DND-41 (cell line): Measurements from ENCODE around the gene TMEM169.

Source experiments
- ATAC-seq: fragments of 200-7000 bp; cut with Tn5 transposase; 3 replicates; pipeline ENCODE4 v1.9.1; 2021; ENCODE audit warnings: low read depth; ENCODE audit not compliant: insufficient read depth
- DNase-seq: peaks from one replicate; pipeline ENCODE4 v3.0.0-alpha.2; 2020
- H2AFZ ChIP-seq: 2 replicates; pipeline ENCODE4 v1.6.0; 2012; ENCODE audit warnings: low read depth, low read length
- H3K27ac ChIP-seq: 2 replicates; pipeline ENCODE4 v1.5.1; 2012; ENCODE audit warnings: low read length, inconsistent platforms
- H3K27me3 ChIP-seq: fragments of 200-600 bp; sonication (generic); 2 replicates; pipeline ENCODE4 v1.6.0; 2012; ENCODE audit warnings: low read length, mild to moderate bottlenecking, inconsistent platforms; ENCODE audit not compliant: insufficient read depth, poor library complexity
- H3K36me3 ChIP-seq: 2 replicates; pipeline ENCODE4 v1.5.1; 2012; ENCODE audit warnings: low read length, inconsistent platforms; ENCODE audit not compliant: insufficient read depth
- H3K4me1 ChIP-seq: 2 replicates; pipeline ENCODE4 v1.5.1; 2012; ENCODE audit warnings: mild to moderate bottlenecking, low read length; ENCODE audit not compliant: insufficient read depth
- H3K4me2 ChIP-seq: 2 replicates; pipeline ENCODE4 v1.6.0; 2012; ENCODE audit warnings: mild to moderate bottlenecking, moderate library complexity, low read length, inconsistent platforms; ENCODE audit not compliant: insufficient read depth
- H3K4me3 ChIP-seq, 2 experiments: fragments of 200-600 bp in 1 of 2; shearing (Covaris generic) in 1 of 2; 2 replicates each; pipeline ENCODE4 v1.5.1; 2012 to 2016; ENCODE audit warnings: inconsistent platforms in 2 of 2, low read length in 2 of 2, mild to moderate bottlenecking in 2 of 2, low read depth in 1 of 2, moderate library complexity in 1 of 2
- H3K79me2 ChIP-seq: 2 replicates; pipeline ENCODE4 v1.6.0; 2012; ENCODE audit warnings: low read length, inconsistent platforms; ENCODE audit not compliant: insufficient read depth
- H3K9ac ChIP-seq: 2 replicates; pipeline ENCODE4 v1.6.0; 2012; ENCODE audit warnings: low read depth, mild to moderate bottlenecking, inconsistent platforms, low read length, moderate library complexity
- H3K9me3 ChIP-seq: 2 replicates; pipeline ENCODE4 v1.5.1; 2012; ENCODE audit warnings: low read length, moderate library complexity, mild to moderate bottlenecking, inconsistent platforms; ENCODE audit not compliant: insufficient read depth, severe bottlenecking
- H4K20me1 ChIP-seq: 2 replicates; pipeline ENCODE4 v1.6.0; 2012; ENCODE audit warnings: low read length; ENCODE audit not compliant: insufficient read depth
- EZH2 ChIP-seq: IDR thresholded peaks from 3 replicates; pipeline ENCODE4 v1.6.1; 2012; ENCODE audit warnings: borderline replicate concordance, low read depth, mild to moderate bottlenecking, moderate library complexity, low read length, inconsistent platforms; ENCODE audit not compliant: severe bottlenecking
- TF ChIP-seq, protein P1 (sequence below): IDR thresholded peaks from 2 replicates; pipeline ENCODE4 v1.5.1; 2012; ENCODE audit warnings: borderline replicate concordance, low read length, moderate library complexity, mild to moderate bottlenecking; ENCODE audit not compliant: poor library complexity, severe bottlenecking; ENCODE audit errors: extremely low read depth

Gene TMEM169

DNA sequence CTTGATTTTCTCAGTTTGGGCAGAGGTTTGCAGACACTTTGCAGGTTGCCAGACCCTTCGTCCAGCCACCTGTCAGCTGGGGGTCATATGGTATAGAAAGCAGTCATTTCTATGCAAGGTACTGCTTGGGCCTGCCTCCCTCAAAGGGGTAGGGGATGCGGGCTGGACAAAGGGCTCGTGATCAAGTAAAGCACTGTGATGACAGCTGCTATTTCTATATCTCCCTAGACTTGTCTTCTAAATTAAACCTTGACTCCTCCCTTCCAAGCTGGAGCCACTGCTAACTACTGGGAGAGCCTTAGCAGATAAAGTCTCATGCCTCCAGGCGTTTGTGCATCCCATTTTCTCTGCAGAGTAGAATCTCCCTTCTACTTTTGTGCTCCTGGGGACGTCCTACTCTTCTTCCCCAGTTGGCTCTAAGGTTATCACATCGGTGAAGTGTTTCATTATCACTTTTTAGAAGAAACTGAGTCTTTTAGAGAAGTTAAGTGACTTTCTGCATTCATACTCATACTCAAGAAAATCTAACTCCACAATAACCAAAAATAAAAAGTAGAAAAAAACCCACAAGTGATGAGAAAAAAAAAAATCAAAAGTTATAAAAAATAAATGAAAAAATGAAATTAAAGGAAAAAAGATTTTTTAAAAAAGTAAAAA, 26.7 kb downstream of the TMEM169 start:
- H3K4me1 ChIP-seq: peaks cover 42% of the 10 kb centered on the region
- H4K20me1 ChIP-seq: peaks cover 23% of the 10 kb centered on the region
- TF ChIP-seq, protein P1, sequence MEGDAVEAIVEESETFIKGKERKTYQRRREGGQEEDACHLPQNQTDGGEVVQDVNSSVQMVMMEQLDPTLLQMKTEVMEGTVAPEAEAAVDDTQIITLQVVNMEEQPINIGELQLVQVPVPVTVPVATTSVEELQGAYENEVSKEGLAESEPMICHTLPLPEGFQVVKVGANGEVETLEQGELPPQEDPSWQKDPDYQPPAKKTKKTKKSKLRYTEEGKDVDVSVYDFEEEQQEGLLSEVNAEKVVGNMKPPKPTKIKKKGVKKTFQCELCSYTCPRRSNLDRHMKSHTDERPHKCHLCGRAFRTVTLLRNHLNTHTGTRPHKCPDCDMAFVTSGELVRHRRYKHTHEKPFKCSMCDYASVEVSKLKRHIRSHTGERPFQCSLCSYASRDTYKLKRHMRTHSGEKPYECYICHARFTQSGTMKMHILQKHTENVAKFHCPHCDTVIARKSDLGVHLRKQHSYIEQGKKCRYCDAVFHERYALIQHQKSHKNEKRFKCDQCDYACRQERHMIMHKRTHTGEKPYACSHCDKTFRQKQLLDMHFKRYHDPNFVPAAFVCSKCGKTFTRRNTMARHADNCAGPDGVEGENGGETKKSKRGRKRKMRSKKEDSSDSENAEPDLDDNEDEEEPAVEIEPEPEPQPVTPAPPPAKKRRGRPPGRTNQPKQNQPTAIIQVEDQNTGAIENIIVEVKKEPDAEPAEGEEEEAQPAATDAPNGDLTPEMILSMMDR: no peak
- no peak for TF ChIP-seq EZH2
- no peak overlapping the region for H2AFZ ChIP-seq
- H3K36me3 ChIP-seq: peaks cover 33% of the 10 kb centered on the region
- H3K27ac ChIP-seq: peak overlapping the region; percentile 71
- H3K27me3 ChIP-seq: no peaks in the 10 kb centered on the region
- no peaks in the 10 kb centered on the region for H3K9me3 ChIP-seq
- peaks cover 42% of the 10 kb centered on the region for H3K79me2 ChIP-seq
- H3K4me3 ChIP-seq: peak overlapping the region; percentile 12 to 82; a peak in 3 of 4 replicates
- peak overlapping the region; percentile 60 for H3K4me2 ChIP-seq
- peak overlapping the region; percentile 93 for H3K9ac ChIP-seq
- DNase-seq (peak; percentile 18), ATAC-seq (no peak)

DNA sequence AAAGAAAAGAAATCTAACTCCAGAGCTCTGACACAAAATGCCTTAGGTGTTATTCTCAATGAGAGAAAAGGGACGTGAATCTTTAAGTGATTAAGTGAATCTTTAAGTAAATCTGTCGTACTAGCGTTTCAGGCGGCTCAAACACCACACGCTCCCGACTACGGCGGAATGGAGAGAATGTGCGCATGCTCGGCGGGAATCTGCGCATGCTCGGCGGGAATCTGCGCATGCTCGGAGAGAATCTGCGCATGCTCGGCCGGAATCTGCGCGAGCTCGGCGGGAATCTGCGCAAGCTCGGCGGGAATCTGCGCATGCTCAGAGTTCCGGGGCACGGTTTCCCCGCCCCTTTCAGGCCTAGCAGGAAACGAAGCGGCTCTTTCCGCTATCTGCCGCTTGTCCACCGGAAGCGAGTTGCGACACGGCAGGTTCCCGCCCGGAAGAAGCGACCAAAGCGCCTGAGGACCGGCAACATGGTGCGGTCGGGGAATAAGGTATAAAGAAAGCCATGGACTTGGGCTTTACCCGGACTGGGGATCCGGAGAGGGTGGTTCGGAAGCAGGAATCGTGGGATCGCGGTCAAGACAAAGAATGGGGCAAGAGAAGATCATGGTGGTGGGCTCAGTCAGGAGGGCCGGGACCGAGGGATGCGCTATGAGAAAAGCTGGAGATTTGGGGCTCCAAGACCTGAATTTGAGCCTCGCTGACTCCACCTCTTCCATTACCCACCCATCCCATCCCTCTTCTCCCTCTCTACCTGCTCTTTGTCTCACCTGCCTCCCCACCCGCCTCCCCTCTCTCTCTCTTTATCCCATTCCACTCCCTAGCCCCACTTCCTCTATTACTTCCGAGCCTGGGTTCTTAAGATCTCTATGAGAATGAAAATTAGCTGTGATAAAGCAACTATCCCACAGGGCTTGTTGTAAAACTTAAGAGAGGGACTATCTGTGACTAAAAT, 27.5 kb downstream of the TMEM169 start, which contains the start of gene XRCC5:
Gene XRCC5 (plus strand): TSS at position 382 of the 955 bp plus-strand sequence. CDS start 89 bp downstream, at position 471.
- peaks cover 25% of the 10 kb centered on the region for H4K20me1 ChIP-seq
- H3K27ac ChIP-seq: peak within 1 kb of the TSS; percentile 99
- H3K9ac ChIP-seq: peak within 1 kb of the TSS; percentile 93
- TF ChIP-seq, protein P1: peak; percentile 2
- TF ChIP-seq EZH2: no peak
- H3K27me3 ChIP-seq: no peaks in the 10 kb centered on the region
- ATAC-seq (peak; percentile 83), DNase-seq (peak; percentile 97)
- H3K4me2 ChIP-seq: peak within 1 kb of the TSS; percentile 83
- peaks cover 47% of the 10 kb centered on the region for H3K79me2 ChIP-seq
- H3K9me3 ChIP-seq: no peaks in the 10 kb centered on the region
- peak within 1 kb of the TSS; percentile 75 for H2AFZ ChIP-seq
- peak within 1 kb of the TSS; percentile 74 to 82 for H3K4me3 ChIP-seq
- H3K4me1 ChIP-seq: peaks cover 48% of the 10 kb centered on the region
- H3K36me3 ChIP-seq: peaks cover 41% of the 10 kb centered on the region

DNA sequence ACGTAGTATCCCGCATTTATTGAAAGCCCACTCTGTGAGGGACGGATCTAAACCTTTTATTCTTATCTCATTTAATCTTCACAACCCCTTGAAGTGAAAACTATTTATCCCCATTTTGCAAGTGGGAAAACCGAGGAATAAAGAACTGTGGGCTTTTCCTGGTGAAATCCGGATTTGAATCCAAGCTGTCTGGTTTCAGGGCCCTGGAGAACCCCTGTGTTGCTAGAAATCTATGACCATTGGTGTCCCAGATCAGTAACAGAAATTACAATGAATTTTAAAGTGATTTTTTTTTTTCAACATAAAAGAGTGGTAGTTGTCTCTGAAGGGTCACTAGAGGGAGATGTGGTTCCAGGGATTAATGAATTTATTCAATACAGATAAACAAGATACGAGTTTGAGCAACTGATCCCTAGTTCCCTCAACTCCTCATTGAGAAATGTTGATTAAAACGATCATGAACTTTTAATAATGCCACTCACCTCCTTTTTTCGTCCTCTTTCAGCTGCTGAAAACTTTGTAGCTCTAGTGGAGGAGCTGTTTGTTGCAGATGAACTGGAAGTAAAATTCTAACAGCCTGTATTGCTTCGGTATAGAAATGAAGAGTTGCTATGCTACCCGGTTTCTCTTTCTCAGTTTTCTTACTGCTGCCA, 28.4 kb downstream of the TMEM169 start:
- Histone ChIP-seq H3K27me3 (no peaks in the 10 kb centered on the region), H3K79me2 (peaks cover 53% of the 10 kb centered on the region), H3K36me3 (peaks cover 44% of the 10 kb centered on the region), H3K4me2 (peak overlapping the region; percentile 83), H3K4me1 (peaks cover 52% of the 10 kb centered on the region), H2AFZ (no peak overlapping the region), H3K9ac (peak overlapping the region; percentile 93), H4K20me1 (peaks cover 25% of the 10 kb centered on the region), H3K27ac (peak overlapping the region; percentile 99), H3K4me3 (peak overlapping the region; percentile 74 to 82), H3K9me3 (no peaks in the 10 kb centered on the region)
- TF ChIP-seq EZH2: no peak
- TF ChIP-seq, protein P1: peak; percentile 45
- no peak for DNase-seq
- ATAC-seq: no peak
